MM.1S (cell line): ENCODE measurements around the gene SCUBE1.

ENCODE experiments used
- DNase-seq: peaks from one replicate; pipeline ENCODE4 v3.0.0-alpha.2; 2015
- H2AFZ ChIP-seq: fragments of 300-600 bp; sonication (generic); 2 replicates; pipeline ENCODE4 v1.6.0; 2016; ENCODE audit warnings: antibody characterized with exemption, low read length
- H3F3A ChIP-seq: fragments of 300-600 bp; sonication (generic); 2 replicates; pipeline ENCODE4 v1.6.1; 2016; ENCODE audit warnings: mild to moderate bottlenecking, antibody characterized with exemption, low read length, moderate library complexity, mixed read lengths; ENCODE audit not compliant: insufficient read depth
- H3K27ac ChIP-seq: fragments of 300-600 bp; sonication (generic); 2 replicates; pipeline ENCODE4 v1.5.1; 2016; ENCODE audit warnings: mild to moderate bottlenecking, low read length
- H3K27me3 ChIP-seq: fragments of 300-600 bp; sonication (generic); replicated peaks from 2 replicates; pipeline ENCODE4 v1.6.0; 2016; ENCODE audit warnings: low read length; ENCODE audit not compliant: insufficient read depth
- H3K36me3 ChIP-seq: fragments of 300-600 bp; sonication (generic); replicated peaks from 2 replicates; pipeline ENCODE4 v1.6.1; 2016; ENCODE audit warnings: mild to moderate bottlenecking, low read length, mixed read lengths; ENCODE audit not compliant: insufficient read depth
- H3K4me1 ChIP-seq: fragments of 300-600 bp; sonication (generic); 2 replicates; pipeline ENCODE4 v1.6.1; 2016; ENCODE audit warnings: low read length, mixed read lengths
- H3K4me2 ChIP-seq: fragments of 300-600 bp; sonication (generic); 2 replicates; pipeline ENCODE4 v1.6.0; 2016; ENCODE audit warnings: low read depth, low read length
- H3K4me3 ChIP-seq: fragments of 300-600 bp; sonication (generic); 2 replicates; pipeline ENCODE4 v1.5.1; 2016; ENCODE audit warnings: low read length, mixed read lengths
- H3K79me2 ChIP-seq: fragments of 300-600 bp; sonication (generic); 2 replicates; pipeline ENCODE4 v1.6.1; 2016; ENCODE audit warnings: mixed run types, low read length, mixed read lengths
- H3K9ac ChIP-seq: fragments of 300-600 bp; sonication (generic); 2 replicates; pipeline ENCODE4 v1.6.1; 2016; ENCODE audit warnings: low read length, mixed read lengths
- H3K9me2 ChIP-seq: fragments of 300-600 bp; sonication (generic); replicated peaks from 2 replicates; pipeline ENCODE4 v1.6.1; 2016; ENCODE audit warnings: mild to moderate bottlenecking, low read length, mixed read lengths; ENCODE audit not compliant: insufficient read depth
- H3K9me3 ChIP-seq: fragments of 300-600 bp; sonication (generic); replicated peaks from 2 replicates; pipeline ENCODE4 v1.6.1; 2016; ENCODE audit warnings: mild to moderate bottlenecking, low read length, mixed read lengths; ENCODE audit not compliant: insufficient read depth
- H4K20me1 ChIP-seq: fragments of 300-600 bp; sonication (generic); 2 replicates; pipeline ENCODE4 v1.6.1; 2016; ENCODE audit warnings: mild to moderate bottlenecking, low read length, moderate library complexity, mixed read lengths; ENCODE audit not compliant: insufficient read depth
- CTCF ChIP-seq: fragments of 300-600 bp; sonication (generic); IDR thresholded peaks from 2 replicates; pipeline ENCODE4 v1.5.1; 2016; ENCODE audit warnings: antibody characterized with exemption, low read length, mixed read lengths
- EZH2 ChIP-seq: fragments of 300-600 bp; sonication (generic); optimal IDR thresholded peaks from 2 replicates; pipeline ENCODE3; 2017; ENCODE audit warnings: low read depth, mild to moderate bottlenecking, antibody characterized with exemption, low read length, mixed read lengths
- EZH2phosphoT487 ChIP-seq: fragments of 300-600 bp; sonication (generic); IDR thresholded peaks from 2 replicates; pipeline ENCODE4 v1.6.1; 2018; ENCODE audit warnings: antibody characterized with exemption, low read length

Gene SCUBE1

DNA sequence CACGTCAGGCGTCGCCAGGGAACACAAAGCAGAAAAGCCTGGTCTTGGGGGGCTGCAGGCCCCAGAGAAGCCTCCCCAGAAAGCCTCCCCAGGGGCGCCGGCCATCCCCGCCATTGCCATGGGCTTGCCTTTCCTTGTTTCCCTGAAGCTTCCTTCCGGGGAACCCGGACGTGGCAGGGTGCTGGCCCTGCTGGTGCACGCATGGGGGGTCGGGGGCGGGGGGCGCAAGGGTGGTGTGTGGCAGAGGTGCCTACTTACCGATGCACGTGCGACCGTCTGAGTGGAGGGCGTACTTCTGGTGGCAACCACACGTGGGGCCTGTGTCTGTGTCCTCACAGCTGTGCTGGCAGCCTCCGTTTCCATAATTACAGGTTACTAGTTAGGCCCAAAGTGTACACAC is 85.2 kb downstream of the SCUBE1 start:
- no peaks in the 10 kb centered on the region for H3K27me3 ChIP-seq
- no peak overlapping the region for H3K9ac ChIP-seq
- DNase-seq: no peak
- no peaks in the 10 kb centered on the region for H3K9me3 ChIP-seq
- no peaks in the 10 kb centered on the region for H3K79me2 ChIP-seq
- TF ChIP-seq CTCF (no peak), EZH2 (no peak), EZH2phosphoT487 (no peak)
- H3K9me2 ChIP-seq: no peaks in the 10 kb centered on the region
- no peak overlapping the region for H3K4me2 ChIP-seq
- no peaks in the 10 kb centered on the region for H3F3A ChIP-seq
- H3K4me1 ChIP-seq: peaks cover 25% of the 10 kb centered on the region
- no peak overlapping the region for H2AFZ ChIP-seq
- no peaks in the 10 kb centered on the region for H4K20me1 ChIP-seq
- no peaks in the 10 kb centered on the region for H3K36me3 ChIP-seq
- H3K4me3 ChIP-seq: no peak overlapping the region
- no peak overlapping the region for H3K27ac ChIP-seq

GRCh38 chr22:43257549-43257948 is 85.6 kb downstream of the SCUBE1 start:
- Histone ChIP-seq H3K9ac (no peak overlapping the region), H3K4me3 (no peak overlapping the region), H3K27me3 (0 out of 2 replicates have a peak, but pooled peaks cover 1% of the 10 kb centered on the region), H3K27ac (no peak overlapping the region), H3K79me2 (no peaks in the 10 kb centered on the region), H3K9me3 (no peaks in the 10 kb centered on the region), H3F3A (no peaks in the 10 kb centered on the region), H3K4me2 (0 out of 2 replicates have a peak overlapping the region, but pooled peaks have one; percentile 2), H3K4me1 (peaks cover 25% of the 10 kb centered on the region), H3K9me2 (no peaks in the 10 kb centered on the region), H4K20me1 (no peaks in the 10 kb centered on the region), H3K36me3 (no peaks in the 10 kb centered on the region), H2AFZ (0 out of 2 replicates have a peak overlapping the region, but pooled peaks have one; percentile 6)
- TF ChIP-seq EZH2 (no peak), CTCF (no peak), EZH2phosphoT487 (no peak)
- no peak for DNase-seq

DNA sequence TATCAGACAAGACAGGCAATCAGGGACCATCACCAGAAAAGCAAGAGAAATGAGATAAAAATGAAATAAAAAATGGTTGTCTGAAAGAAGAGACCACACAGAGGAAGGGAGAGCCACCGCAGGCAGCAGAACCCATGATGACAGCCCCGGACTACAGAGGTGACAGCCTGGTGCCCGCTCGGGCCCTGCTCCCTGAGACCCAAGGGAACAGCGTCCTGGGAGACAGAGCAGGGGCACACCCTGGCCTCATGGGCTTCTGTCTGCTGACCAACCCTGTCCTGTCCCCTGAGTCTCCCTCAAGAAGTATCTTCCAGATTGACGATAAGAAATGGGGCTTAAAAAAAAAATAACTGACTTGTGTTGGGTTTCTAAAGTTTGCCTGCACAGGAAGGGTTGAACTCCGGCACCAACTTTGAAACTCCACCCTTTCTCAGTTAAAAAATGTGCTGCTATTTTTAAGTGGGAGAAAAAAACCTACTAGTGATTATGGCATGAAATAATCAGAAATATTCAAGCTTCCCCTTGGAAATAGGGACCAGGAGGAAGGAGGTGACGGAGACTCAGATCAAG is 86.1 kb downstream of the SCUBE1 start:
- Histone ChIP-seq H3K79me2 (no peaks in the 10 kb centered on the region), H2AFZ (0 out of 2 replicates have a peak overlapping the region, but pooled peaks have one; percentile 6), H3K9me2 (no peaks in the 10 kb centered on the region), H3K9ac (no peak overlapping the region), H3K27ac (no peak overlapping the region), H3F3A (no peaks in the 10 kb centered on the region), H3K9me3 (no peaks in the 10 kb centered on the region), H3K4me3 (no peak overlapping the region), H3K4me1 (peaks cover 25% of the 10 kb centered on the region), H3K4me2 (0 out of 2 replicates have a peak overlapping the region, but pooled peaks have one; percentile 2), H4K20me1 (no peaks in the 10 kb centered on the region), H3K27me3 (0 out of 2 replicates have a peak, but pooled peaks cover 3% of the 10 kb centered on the region), H3K36me3 (no peaks in the 10 kb centered on the region)
- TF ChIP-seq CTCF (no peak), EZH2 (no peak), EZH2phosphoT487 (no peak)
- DNase-seq: no peak
